GM12874 (cell line): ENCODE data around the gene ATP2A3.

Source experiments
- TF ChIP-seq, protein P1 (sequence below): IDR thresholded peaks from 2 replicates; pipeline ENCODE4 v1.5.1; 2011; ENCODE audit warnings: low read depth, mild to moderate bottlenecking, control low read depth, low read length, moderate library complexity; ENCODE audit not compliant: insufficient read depth

The ATP2A3 gene

GRCh38 chr17:3998436-3998835, 34.2 kb upstream of the ATP2A3 start:
- TF ChIP-seq, protein P1, sequence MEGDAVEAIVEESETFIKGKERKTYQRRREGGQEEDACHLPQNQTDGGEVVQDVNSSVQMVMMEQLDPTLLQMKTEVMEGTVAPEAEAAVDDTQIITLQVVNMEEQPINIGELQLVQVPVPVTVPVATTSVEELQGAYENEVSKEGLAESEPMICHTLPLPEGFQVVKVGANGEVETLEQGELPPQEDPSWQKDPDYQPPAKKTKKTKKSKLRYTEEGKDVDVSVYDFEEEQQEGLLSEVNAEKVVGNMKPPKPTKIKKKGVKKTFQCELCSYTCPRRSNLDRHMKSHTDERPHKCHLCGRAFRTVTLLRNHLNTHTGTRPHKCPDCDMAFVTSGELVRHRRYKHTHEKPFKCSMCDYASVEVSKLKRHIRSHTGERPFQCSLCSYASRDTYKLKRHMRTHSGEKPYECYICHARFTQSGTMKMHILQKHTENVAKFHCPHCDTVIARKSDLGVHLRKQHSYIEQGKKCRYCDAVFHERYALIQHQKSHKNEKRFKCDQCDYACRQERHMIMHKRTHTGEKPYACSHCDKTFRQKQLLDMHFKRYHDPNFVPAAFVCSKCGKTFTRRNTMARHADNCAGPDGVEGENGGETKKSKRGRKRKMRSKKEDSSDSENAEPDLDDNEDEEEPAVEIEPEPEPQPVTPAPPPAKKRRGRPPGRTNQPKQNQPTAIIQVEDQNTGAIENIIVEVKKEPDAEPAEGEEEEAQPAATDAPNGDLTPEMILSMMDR: no peak

DNA sequence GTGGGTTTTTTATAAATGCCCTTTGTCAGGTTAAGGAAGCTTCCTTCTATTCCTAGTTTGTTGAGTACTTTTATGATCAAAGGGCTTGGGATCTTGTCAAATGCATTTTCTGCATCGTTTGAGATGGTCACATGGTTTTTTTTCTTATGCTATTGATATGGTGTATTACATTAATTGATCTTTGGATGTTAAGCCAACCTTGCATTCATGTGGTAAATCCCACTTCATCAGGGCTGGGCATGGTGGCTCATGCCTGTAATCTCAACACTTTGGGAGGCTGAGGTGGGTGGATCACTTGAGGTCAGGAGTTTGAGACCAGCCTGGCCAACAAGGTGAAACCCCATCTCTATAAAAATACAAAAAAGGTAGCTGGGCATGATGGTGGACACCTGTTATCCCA, 30.8 kb upstream of the ATP2A3 start:
- TF ChIP-seq, protein P1: no peak

DNA sequence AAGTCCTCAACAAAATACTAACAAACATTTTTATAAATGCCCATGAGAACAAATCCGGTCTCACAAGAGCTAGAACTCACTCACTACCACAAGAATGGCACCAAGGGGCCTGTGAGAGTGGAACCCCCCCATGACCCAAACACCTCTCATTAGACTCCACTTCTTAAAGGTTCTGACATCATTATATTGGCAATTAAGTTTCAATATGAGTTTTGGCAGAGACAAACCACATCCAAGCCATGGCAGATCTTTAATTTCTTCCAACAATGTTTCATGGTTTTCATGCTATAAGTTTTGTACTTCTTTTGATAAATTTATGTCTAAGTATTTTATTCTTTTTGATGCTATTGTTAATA, 30.0 kb upstream of the ATP2A3 start:
- TF ChIP-seq, protein P1: no peak

DNA sequence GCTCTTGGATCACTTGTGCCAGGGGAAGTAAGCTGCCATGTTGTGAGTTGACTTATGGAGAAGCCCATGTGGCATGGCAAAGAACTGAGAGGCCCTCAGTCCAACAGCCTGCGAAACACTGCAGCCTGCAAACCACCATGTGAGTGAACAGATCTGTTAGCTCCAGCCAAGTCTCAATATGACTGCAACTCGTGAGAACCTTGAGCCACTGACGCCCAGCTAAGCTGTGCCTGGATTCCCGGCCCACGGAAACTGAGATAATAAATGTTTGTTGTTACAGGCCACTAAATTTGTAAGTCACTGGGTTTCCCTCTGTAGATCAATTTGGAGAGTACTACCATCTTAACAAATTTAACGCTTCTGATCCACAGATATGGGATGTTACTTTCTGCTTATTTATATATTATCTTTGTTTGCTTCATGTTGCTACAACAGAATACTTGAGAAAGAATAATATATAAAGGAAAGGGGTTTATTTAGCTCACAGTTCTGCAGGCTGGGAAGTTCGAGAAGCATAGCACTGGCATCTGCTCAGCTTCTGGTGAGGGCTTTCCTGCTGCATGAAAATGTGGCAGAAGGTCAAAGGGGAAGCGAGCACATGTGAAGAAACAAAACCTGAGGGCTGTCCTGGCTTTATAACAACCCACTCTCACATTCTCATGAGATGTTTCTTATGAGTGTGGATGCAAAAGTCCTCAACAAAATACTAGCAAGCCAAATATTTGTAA, 29.4 kb upstream of the ATP2A3 start:
- TF ChIP-seq, protein P1: no peak

DNA sequence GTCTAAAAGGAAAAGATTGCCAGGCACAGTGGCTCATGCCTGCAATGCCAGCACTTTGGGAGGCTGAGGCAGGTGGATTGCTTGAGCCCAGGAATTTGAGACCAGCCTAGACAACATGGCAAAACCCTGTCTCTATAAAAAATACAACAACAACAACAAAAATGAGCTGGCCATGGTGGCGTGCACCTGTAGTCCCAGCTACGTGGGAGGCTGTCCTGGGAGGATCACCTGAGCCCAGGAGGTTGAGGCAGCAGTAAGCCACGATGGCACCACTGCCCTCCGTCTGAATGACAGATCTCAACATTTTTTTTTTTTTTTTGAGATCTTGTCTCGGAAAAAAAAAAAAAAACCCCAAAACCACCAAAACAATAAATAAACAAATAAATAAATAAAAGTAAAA, 28.1 kb upstream of the ATP2A3 start:
- TF ChIP-seq, protein P1: no peak

DNA sequence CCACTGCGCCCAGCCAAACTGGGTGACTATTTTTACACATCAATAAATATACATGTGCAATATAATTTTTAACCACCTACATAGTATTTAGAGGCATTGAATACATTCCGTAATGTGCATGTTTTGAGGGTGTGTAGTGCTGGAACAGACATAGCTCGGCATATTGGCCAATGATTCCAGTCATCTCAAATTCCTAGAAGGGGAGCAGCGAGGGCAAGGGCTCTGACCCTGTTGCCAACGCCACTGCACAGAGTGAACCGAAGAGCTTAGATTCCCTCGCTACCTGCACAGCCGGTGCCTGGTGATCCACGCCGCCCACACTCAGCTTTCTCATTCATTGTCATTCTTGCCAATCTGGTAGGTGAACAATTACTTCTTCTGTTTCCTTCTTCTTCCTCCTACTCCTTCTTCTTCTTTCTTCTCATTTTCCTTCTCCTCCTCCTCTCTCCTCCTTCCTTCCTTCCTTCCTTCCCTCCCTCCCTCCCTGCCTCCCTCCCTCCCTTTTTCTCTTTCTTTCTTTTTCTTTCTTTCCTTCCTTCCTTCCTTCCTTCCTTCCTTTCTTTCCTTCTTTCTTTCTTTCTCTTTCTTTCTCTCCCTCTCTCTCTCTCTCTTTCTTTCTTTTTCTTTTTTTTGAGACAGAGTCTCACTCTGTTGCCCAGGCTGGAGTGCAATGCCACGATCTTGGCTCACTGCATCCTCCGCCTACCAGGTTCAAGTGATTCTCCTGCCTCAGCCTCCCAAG, 26.3 kb upstream of the ATP2A3 start:
- TF ChIP-seq, protein P1: no peak

DNA sequence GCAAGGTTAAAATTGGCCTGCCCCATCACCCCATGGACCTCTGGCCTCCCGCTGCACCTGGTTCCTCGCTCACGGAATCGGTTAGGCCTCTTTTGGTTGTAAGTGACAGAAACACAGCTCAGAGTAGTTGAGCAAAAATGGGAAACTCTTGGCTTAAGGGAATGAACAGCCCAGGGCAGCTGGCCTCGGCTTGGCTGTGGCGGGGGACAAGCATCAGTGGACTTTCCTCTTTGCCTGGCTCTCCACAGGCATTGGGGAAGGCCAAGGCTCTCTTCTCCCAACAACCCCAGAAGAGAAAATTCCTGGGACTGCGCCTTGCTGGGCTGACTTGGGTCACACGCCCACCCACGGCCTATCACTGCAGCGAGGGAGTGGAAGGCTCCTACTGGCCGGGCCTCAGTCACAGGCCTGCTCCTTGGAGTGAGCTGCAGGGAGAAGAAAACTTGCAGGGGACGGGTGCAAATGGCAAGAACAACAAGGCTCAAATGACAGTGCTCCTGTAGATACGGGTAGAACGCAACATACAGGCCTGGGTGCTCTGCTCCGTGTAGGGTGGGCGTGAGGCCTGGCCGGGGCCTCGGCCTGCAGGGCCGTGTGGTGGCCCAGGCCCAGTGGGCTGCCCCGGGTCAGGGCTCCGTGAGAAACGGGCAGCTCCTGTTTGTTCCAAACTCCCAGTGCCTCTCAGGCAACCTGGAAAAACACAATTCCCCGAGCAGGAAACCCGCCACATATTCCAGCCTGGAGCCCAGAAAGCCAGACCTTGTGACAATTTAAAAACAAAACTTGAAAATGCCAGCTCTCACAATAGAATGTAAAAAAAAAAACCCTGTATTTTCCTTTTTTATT, 25.0 kb upstream of the ATP2A3 start:
- TF ChIP-seq, protein P1: no peak
